ENCODE data around the gene MID1.

MID1 gene, protein sequence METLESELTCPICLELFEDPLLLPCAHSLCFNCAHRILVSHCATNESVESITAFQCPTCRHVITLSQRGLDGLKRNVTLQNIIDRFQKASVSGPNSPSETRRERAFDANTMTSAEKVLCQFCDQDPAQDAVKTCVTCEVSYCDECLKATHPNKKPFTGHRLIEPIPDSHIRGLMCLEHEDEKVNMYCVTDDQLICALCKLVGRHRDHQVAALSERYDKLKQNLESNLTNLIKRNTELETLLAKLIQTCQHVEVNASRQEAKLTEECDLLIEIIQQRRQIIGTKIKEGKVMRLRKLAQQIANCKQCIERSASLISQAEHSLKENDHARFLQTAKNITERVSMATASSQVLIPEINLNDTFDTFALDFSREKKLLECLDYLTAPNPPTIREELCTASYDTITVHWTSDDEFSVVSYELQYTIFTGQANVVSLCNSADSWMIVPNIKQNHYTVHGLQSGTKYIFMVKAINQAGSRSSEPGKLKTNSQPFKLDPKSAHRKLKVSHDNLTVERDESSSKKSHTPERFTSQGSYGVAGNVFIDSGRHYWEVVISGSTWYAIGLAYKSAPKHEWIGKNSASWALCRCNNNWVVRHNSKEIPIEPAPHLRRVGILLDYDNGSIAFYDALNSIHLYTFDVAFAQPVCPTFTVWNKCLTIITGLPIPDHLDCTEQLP

DNA sequence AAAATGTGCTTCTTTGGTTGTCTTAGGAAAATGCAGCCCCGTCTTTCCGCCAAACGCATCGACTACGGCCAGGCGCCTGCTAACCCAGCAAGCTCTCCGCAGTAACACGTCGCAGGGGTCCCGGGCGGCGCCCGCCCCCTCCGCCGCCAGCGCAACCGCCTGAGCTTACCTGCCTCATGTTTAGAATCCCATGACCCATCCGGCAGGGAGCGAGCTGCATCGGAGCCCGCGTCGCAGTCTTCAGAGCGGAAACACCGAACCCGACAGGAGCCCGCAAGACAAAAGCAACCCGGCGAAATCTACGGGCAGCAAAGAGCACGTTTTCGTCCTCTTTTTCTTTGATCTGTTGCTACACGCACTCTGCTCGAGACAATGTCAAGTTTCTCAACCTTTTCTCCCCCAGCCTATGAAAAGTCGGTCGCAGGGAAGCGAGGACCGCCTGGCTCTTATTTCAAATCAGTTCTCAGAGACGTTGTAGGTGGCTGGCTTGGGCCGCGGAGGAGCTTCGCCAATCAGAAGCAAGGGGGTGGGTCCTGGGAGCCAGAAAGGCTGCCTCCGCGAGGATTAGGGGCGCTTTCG, at the start of gene MID1:
TSS of gene MID1 (minus strand) at position 465 of the 579 bp plus-strand sequence. CDS start 53,038 bp downstream, outside the sequence.
- DNase-seq, result no peak

DNA sequence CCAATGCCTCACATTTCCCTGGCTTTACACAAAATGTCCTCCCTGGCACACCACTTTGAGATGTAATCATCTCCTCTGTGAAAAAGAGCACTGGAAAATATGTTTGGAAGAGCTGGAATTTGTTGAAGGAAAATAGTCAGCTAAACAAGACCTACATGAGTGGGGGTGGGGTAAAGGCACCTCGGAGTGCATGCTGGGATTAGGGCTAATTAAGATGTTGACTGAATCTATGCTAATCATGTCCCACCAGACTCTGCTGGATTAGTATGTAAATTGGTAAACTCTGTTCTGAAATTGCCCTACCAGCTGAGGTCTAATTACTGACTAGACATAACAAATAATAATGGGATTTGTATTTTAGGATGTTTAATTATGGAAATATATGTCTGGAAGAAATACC, 46.8 kb upstream of the MID1 start:
- DNase-seq, result no peak

DNA sequence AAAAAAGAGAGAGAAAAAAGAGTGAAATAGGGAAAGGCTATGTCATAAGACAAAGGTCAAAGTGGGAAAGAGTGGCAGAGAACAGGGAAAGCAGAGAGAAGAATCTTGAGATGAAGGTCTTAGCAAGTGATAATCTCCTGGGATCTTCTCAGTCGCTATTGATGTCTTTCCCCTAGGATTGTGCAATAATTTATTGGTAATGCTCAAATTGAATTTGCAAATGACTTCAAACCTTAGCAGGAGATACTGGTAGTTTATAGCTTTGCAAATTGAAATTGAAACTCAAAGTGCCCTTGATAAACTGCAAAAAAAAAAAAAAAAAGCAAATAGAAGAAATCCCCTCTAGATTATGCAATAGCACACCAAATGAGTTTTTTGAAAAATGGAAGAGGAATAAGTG, 45.7 kb upstream of the MID1 start:
- no peak for DNase-seq

DNA sequence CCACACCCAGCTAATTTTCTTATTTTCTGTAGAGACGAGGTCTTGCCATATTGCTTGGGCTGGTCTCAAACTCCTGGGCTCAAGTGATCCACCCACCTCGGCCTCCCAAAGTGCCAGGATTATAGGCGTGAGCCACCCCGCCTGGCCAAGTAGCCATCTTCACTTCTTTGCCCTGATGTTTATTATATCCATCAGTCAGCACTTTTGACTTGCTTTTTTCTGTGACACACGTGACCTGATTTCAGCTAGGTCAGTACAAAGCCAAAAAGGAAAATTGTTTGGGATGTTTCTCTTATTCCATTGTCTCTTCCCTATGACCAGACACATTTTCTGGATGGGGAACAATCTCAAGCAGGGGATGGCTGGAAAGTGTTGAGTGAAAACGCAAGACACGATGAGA, 45.3 kb upstream of the MID1 start:
- DNase-seq, result no peak

DNA sequence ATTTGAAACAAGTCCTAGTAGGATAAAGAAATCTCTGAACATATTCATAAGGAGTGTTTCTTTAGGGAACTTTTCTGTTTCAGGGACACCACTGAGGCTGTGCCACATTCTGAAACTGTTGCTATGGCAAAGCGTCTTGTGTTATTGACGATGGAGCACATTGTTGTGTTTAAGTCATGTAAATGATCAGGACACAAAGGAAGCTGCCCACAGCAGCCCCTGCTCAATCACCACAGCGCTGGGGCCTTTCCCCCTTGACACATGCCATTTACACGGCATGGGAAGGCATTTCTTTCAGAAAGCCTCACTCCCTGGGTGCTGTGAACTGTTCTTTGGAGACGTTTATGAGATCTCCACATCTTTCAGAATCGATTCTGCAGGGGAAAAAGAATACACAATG, 39.8 kb upstream of the MID1 start:
- no peak for DNase-seq

DNA sequence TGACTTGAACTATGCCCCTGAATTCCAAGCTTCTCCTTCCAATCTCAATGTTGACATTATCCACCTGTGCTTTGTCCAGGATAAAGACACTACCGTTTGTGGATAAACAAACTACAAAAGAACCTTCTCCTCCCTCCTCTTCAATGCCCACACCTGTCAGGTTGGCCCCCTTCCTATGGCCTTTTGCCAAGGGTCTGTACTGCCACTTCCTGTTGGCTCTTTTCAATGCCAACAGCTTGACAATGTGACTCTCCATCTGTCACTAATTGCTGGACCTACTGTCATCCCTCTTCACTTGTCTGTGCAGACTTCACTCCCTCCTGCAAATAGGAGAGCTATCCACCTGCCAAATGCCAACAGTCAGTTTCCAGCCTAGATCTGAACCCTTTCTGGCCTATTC, 35.8 kb upstream of the MID1 start:
- no peak for DNase-seq

DNA sequence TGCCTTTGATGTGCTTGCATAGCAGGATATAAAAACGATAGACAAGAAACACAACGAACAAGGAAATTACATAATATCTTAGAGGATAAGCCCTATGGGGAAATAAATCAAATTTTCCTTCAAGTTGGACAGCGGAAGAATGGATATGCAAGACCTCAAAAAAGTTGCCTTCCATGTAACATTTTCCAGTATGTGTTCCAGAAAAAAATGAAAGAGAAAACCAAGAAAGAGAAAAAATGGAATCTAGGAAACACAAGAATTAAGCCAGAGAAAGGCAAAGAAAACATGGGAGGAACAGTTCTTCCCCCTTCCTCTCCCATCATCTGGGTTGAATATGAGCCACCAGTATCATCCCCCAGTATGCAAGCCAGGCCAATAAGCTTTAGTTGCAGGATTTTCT, 34.6 kb upstream of the MID1 start:
- no peak for DNase-seq

DNA sequence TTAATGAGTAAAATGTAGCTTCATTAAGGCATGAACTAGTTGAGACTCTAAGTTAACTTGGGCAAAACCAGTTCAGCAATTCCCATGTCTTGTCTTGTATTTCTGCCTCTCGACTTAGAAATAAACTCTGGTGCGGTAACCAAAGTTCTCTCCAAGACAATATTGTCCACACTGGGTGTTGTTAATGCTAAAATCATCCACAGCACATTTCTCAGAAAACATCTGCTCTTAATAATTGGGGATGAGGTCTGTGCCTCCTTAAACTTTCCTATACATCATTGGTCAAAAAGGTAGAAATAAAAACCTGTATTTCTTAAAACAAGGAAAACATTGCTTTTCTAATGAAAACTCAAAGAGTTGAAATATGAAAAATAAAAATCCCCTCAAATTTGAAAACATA, 32.9 kb upstream of the MID1 start:
- DNase-seq, result no peak

DNA sequence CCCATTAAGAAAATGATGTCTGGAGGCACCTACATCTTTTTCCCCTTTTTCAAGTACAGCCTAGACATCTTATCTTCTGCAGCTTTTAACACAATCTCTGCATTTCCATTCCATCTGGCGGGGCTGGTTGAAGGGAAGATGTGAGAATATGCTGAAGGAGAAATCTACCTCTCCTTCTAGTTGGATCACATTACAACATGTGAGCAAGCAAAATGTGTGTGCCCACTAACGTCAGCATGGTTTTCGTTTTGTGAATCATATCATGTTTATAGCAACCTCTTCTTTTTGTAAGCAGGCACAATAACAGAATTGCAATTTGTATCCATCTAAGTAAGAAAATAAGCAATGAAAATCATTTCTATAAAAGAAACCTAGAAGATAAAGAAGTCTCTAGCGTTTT, 28.9 kb upstream of the MID1 start:
- DNase-seq, result no peak

DNA sequence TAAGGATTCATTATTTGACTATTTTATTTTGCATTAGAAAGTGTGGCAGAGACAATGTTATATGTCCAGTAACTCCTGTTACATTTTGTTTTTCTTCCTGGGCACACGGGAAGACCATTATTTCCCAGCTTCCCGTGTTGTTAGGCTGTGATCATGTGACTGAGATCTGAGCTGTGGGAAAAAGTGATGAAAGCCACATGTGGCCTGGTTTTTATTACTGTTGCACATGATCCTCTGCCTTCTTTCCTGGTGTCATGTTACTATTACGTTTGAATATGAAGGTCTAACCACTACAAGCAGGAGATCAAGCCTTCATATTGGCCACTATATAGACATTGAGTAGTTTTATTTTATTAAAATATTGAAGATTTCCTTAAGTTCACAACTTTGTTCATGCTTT, 28.2 kb upstream of the MID1 start:
- no peak for DNase-seq

DNA sequence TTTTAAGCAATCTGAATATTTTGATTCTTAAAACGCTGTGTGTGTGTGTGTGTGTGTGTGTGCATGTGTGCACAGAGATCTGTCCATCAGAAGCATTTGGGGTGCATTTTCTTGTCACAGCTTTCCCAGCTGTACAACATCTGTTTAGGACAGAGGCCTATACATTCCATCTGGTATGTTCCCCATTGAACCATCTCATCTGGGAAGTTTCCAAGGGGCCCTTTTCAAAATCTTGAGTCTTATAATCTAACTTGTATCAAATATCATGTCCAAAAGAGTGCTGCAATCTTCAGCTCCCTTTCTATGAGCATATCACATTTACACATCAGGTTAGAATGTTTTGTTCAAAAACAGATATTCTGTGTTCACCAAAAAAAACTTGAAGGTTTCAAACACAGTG, 16.5 kb upstream of the MID1 start:
- DNase-seq, result no peak

DNA sequence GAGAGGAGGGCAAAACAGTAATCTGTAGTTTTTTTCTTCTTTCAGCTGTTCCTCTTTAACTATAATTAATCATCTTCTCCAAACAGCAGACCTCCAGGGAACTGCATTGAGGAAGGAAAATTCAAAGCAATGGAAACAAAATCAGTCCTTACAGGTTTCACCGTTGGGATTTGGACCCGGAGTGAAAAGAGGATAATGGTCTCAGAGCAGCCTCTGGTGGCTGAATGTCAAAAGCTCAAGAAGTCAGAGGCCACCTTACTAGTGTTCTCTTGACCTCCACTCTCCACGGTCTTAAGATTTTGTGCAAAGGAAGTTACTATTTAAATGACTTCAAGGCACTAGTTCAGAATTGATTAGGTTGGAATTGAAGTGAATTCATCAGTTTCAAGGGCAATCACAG, 16.0 kb upstream of the MID1 start:
- no peak for DNase-seq

DNA sequence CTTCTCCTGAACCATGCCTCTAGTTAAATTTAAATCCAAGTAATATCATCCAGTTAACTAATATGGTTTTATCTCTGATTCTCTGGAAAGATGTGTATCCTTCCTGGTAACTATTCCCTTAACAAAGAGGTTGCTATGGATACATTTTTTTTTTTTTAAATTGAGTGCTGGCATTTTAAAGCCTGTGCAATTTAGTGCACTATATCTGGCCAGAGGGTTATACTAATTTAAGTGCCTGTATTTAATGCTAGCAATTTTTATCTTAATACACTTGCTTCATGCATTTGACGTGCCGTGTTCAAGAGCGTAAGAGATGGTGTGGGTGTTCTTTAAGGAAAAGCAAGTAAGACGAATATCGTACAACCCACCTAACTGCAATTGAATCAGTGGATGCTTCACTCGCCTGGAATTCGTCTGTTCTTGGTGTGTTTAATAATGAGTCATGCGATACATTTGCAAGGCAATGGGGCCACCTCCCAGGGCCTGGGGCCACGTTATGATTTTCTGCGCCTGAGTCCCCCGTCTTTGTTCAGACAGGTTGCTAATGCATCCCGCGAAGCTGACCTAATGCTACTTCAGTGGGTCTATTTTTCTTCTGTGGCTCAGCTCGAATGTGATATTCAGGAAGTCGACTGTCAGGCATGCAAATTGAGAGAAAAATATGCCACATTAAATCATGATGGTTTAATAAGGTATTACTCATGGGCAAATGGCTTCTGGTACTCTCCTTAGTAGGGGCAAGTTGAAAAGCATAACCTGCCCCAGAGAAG, 14.2 kb upstream of the MID1 start:
- DNase-seq, result no peak

DNA sequence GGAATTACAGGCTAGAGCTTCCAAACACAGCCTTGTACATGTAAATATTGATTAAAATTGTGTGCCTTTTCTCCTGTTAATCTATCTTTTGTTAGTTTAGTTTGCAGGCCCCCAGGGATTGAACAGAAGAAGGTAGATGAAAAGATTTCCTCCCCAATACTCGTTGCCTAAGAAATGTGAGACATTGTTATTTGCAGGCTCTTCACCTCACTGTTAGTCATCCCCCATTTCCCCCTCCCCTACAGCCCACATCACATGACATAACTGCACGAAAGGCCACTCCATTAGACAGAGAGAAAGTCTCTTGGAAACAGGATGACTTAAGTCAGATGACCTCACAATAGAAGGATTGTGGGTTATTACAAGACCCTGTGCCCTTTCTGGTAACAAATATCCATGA, 13.3 kb upstream of the MID1 start:
- peak; percentile 10 for DNase-seq

DNA sequence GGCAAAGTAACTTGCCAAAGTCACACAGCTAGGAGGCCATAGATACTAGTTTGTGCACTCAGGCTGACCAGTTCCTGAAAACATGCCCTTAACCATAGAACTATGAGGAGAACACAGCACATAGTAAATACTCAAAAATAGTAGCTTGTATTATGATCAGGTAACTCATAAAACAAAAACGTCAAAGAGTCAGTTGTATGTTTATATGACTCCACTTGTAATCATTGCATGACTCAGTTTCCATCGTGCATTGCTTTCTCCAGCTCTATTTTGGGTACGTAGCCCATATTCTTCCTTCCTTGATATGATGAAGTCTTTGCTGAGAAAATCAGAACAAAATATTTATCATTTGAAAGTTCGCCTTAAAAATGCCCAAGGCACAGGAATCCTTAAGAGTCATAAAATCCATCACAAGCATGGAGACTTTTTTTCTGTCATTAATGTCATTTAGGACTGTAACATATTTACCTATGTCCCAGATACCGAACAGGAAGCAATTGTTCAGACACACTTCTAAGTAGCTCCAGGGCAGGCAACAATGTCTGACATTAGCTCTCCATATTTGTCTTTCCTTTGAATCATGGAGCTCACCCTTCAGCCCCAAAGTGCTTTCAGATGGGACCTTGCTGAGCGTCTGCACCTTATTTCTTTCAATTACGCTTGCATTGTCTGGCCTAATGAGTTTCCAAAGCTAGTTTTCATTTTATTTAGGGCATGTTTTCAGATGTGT, 11.2 kb upstream of the MID1 start:
- DNase-seq, result no peak

DNA sequence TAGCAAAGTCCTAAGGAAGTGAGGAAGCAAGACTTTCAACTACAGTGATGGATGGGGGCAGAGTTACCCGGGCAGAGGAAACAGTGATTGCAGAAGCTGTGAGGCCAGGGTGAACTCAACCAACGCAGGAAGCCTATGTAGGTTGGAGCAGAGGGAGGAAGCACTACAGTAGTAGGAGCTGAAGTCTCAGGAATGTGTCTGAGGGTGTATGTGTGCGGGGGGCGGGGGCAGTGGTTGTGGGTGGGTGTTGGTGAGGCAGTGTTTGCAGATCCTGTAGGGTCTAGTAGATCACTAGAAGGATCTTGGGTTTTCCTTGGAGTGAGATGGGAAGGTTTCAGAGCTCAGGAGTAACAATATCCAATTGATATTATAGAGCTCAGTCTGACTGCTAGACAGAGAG, 9.9 kb upstream of the MID1 start:
- DNase-seq, result no peak

DNA sequence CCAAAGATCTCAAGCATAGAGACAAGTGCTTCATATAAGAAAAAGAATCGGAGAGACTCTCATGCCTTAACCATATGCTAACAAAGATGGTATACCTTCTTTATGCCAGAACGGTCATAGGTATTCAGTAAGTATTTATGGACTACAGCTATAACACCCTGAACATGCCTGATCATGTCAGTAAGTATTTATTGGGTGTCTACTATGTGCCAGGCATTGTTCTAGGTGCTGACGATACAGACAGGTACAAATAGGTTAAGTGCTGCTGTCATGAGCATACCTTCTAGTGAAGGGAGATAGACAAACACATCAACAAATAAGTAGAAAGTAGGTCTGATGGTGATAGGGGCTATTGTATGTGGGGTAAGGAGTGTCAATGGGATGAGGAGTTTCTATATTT, 9.5 kb upstream of the MID1 start:
- no peak for DNase-seq

DNA sequence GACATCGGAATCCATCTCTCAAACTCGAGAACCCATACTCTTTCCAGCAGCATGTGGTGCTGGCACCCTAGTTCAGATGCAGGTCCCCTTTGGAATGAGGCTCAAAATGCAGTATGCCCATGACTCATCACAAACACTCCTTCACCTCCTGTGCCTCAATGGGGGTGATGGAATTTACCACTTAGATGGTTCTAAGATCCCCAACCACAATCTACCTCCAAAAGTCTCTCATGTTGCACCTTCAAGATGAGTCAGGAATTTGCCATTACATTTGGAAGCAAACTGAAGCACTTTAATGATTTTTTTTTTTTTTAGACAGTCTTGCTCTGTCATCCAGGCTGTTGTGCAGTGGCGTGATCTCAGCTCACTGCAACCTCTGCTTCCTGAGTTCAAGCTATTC, 8.5 kb upstream of the MID1 start:
- DNase-seq, result no peak

DNA sequence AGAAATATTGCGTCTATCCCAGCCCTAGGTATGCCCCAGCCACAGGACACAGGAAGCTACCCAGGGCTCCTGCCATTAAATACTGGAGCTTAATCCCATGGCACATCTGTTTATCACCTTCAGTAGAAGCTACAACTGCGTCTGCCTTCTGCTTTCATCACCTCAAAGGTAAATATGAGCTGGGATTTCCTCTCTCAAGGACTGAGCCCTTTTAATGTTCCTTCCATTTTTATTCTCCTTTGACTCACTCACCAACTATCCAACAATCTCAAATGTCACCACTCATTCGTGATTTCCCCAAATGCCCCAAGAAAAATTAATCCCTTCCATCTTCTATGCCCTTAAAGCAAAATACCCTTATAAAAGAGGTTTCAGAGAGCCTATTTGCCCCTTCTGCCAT, 1.8 kb upstream of the MID1 start:
- no peak for DNase-seq

DNA sequence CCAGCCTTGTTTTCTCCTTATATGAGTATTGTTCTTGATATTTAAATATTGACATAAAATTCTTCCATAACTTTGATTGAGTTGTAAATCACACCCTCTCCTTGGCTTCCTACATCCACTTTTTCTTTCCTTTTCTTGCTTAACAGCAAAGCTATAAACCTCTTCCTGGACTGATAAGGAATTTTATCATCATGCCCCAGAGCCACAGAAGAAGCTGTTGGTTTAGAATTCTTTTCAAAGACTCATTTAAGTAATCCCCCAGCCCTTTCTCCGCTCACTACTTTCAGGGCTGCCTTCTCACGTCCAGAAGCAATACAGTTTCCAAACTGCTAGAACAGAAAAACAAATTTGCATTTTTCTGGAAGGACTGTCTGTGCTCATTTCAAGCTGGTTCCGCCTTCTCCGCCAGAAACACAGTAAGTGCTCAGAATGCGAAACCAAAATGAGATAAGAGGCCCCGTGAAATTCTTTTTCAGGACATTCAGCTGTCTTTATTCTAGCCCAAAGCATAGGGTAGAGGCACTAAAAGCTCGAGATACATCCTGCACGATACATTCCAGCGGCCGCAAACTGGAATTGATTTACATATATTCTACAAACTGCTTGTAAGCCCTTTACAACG, 849 bp downstream of the MID1 start:
- DNase-seq, result peak; percentile 27

DNA sequence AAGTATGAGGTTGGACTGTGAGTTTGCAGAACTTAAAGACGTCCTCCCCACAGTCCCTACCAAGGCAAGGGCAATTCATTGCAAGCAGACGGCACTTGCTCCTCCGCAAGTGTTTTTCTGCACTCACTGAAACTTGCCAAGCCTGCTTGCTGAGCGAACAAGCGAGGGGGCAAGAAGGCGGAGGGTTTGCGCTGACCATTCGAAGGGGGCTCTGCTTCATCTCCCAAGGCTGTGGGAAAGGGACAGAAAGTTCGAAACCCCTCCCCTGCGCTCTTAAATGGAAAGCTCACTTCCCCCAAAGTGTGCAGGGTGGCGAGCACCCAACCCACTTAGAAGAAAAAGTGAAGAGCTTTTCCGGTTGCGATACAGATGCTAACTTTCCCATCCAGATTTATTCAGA, 1.4 kb downstream of the MID1 start:
- no peak for DNase-seq

DNA sequence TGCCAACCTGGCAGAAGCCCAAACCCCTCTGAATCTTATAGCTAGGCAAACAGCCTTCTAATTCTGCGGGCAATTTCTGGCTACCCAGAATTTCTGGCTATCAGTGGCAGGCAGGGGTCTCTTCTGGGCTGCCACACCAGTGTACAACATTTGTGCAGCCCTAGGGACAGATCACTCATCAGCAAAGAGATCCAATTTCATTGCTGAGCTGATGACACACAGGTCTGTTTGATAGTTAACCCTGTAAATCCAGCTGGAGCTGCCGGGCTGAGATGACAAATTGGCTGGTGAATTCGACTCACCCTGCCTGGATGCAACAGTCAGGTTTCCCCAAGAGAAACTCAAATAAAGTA, 2.4 kb downstream of the MID1 start:
- DNase-seq, result no peak

Data from hematopoietic multipotent progenitor cell treated with erythropoietin and hydrocortisone succinate and interleukin-3 and kit ligand, for 6 days (in vitro differentiated cells).